ENCODE data around the gene FBXO46.

FBXO46 gene, protein sequence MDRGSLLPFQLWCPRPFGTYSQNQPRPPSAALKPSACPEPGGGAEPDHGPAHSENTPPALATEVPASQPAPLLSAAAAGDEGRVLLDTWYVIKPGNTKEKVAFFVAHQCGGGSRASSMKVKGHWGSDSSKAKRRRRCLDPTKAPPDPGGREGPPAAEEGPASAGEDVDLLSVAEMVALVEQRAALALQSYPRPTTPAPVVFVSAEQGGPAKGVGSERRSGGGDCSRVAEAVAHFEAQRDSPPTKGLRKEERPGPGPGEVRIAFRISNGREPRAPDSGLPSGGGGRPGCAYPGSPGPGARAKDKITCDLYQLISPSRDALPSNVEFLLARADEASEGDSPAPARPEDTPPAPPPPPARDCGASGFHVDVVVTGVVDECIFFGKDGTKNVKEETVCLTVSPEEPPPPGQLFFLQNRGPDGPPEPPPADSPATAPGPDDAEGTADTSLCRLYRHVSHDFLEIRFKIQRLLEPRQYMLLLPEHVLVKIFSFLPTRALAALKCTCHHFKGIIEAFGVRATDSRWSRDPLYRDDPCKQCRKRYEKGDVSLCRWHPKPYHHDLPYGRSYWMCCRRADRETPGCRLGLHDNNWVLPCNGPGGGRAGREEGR

DNA sequence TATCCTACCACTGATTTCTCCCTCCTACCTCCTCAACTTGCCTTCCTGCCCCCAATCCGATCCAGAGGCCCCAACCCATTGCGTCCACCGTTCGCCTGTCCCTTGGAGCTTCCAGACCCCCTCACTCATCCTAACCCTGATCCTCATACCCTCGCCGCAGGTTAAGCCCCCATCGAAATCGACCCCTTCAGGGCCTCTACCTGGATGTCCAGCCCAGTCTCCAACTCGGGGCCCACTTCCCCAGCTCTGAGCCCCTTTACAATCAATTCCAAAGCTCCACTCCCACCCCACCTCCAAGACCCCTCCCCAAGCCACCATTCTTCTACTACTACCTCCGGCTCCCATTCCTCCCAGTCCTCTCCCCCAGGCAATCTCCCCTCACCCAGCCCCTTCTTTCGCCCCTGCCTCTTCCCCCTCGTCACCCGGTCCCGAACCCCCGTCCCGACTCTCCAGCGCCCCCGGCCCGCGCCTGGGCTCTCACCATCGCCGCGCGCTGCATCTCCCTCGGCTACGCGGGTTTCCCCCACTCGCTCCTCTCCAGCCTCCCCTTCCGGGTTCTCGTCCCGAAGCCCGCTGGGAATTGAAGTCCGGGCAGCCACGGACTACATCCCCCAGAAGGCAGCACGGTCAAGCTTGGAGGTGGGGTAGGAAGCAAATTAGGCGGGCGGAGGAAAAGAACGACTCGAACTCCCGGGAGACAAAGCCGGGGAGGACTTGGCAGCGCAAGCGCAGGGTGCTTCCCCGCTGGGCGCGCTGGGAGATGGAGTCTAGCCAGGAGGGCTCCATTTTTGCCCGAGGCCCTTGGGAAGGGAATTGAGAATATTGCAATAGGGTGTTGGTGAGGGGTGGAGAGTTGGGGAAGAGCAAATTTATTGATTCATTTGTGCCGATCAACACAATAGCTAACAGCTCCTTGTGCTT, at the start of gene FBXO46:
FBXO46 (minus strand) TSS at position 529 of the 921 bp plus-strand sequence. CDS start 17,401 bp downstream, outside the sequence.
- peak; percentile 84 for DNase-seq (ENCODE audit: low read depth)

DNA sequence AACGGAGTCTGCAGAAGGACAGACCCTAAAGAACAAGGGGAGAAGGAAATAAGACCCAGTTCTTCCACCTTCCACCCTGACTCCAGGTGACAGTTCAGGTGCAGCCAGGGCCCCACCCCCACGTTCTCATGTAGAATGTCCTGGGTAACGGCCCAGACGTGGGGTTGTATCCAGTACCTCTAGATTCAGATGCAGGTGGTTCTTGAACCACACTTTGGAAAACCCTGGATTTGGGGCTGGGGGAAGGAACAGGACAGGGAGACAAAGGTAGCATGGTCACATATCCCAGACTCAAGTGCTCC, 49.4 kb upstream of the FBXO46 start:
- DNase-seq (ENCODE audit: low read depth) = no peak

DNA sequence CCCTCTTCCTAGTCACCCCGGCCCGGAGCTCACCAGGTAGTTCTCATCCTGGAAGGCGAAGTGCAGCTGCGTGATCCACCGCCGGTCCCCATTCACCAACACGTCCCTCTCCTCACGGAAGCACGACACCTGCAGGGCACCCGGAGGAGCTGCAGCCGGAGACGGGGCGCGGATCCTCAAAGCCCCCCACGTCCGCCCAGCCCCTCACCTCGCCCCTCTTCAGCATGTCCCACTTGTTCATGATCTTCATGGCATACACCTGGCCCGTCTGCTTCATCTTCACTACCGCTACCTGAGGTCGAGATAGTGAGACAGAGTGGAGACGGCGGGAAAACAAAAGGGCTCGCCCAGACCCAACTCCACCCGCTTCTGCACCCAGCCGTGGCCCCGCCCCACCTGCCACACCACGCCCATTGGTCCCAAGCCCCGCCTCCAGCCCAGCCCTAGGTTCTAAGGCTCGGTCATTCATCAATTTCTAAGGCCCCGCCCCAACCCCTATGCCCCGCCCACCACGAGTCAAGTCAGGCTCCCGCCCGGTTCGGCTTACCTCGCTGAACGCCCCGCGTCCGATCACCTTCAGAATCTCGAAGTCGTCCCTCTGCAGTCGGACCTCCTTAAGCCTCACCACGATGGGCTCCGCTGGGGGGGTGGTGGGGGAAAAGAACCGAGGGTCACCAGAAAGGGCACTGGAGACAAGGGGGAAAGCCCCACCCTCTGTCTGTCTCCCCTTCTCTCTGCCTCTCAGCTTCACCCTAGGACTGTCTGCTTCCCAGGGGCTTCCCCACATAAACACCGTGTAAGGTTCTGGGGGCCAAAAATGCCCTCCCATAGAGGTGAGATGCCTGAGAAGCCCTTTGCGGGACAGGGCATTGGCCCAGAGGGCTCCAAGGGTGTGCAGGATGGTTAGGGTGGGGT, 48.8 kb upstream of the FBXO46 start:
- DNase-seq (ENCODE audit: low read depth) = peak; percentile 65

DNA sequence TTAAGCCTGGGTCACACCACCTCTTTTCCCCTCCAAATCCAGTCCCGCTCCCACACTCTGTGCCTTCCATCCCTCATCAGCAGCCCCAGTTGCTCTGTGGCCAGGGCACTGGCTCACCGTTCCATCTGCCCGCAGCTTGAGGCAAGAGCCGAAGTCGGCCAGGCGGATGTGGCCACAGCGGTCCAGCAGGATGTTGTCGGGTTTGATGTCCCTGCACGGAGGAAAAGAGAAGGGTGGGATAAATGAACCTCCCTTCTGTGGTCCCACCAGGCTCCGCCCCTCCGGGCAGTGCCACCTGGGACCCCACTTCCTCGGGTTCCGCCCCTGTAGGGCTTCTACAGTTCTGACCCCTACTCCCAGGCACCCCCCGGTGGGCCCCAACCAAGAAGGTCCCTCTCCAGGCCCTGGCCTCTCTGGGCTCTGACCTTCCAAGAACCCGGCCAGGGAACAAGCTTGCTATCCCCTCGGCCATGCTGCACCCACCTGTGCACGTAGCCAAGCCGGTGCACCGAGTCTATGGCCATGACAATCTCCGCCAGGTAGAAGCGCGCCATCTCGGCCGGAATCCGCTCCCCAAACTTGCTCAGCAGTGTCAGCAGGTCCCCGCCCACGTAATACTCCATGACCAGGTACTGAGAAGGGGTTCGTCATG, 47.4 kb upstream of the FBXO46 start:
- no peak for DNase-seq (ENCODE audit: low read depth)

DNA sequence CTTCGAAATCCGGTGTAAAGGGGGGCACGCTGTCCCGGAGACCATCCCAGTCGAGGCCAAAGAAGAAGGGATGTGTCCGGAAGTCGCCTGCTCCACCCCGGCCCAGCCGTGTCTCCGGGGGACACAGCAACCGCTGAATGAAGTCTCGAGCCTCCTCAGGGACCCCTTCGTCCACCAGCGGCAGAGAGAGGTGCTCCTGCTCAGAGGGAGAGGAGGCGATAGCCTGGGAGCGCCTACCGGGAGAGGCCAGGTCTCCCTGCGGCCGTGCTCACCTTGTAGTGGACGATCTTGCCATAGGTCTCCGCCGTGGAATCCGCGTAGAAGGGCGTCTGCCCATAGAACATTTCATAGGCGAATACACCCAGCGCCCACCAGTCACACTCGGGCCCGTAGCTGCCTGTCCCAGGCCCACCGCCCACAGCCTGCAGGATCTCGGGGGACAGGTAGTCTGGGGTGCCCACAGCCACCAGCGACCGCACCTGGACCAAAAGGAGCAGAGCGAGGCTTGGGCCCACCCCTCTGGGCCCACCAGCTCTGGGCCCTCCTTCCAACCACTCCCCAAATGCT, 46.8 kb upstream of the FBXO46 start:
- no peak for DNase-seq (ENCODE audit: low read depth)

DNA sequence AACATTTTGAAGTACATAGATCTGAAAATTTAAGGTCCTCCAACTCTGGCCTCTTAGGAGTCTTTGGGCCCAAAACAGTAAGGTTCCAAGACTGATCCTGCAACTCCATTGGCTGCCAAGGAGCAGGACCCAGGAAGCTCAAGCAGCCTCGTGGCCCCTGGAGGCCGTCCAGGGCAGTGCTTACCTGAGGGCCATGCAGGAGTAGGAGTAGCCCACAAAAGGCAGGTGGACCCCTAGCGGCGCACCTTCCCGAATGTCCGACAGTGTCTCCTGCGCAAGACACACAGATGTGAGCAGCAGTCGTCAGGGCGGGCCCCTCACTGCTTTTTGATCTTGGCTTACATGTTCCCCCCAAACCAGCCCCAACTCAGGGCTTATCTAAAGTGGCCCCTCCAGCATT, 44.1 kb upstream of the FBXO46 start:
- no peak for DNase-seq (ENCODE audit: low read depth)

DNA sequence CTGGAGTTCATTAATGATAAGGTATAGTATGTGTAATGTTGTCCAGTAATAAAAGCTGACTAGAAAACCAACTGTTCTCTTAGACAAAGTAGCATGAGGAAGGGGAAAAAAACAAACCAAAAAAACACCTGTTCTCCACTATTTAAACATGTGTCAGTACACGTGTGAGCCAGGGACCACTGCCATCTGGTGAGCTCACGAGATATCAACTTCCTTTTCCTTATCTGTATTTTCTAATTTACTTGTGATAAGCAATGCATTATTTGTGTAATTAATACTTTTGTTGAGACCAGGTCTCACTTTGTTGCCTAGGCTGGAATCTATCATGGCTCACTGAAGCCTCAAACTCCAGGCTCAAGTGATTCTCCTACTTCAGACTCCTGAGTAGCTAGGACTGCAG, 42.7 kb upstream of the FBXO46 start:
- no peak for DNase-seq (ENCODE audit: low read depth)

DNA sequence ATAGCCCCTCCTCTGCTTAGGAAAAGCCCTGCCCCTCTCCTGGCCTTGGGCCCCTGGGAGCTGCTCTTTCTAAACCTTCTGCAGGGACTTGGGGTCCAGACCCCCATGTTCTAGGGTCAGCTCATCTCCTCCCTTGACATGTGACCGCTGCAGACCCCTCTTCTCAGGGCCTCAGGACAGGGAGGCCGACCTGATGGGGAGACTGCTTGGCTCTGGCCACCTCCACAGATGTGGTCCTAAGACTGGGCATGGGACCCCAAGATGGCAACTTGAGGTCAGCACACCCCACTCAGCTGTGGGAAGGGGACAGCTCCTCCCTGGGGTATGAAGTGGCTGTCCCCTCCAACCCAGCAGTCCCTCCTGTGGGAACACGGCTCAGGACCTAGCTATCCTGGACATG, 42.2 kb upstream of the FBXO46 start:
- DNase-seq (ENCODE audit: low read depth) = no peak

DNA sequence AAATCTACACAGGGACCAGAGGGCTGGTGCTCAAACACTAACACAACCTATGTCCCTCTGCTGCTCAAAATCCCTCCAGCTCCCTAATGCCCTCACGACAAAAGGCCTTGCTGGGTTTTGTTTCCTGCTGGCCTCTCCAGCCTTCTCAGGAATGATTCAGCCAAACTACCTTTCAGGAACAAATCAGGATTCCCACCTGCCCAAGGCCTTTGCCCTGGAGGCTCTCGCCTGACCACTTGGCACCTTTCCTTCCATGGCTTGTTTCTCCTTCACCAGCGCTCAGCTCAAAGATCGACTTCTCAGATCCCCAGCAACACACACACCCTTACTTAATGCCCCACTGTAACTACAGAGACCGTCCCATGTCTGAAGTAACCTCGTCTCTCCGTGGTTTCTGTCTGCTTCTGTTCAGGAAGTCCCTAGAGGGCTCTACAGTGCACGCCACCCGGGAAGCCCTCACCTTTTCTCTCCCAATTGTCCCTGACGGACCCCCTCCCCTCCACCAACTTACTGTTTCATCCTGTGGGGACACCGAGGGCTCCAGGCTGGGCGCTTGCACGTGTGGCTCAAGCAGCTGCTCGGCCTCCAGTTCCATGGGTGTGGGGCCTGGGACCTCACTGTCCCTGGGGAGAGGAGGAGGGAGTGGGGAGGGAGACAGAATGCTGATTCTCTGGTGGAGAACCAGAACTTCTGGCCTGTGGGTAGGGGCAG, 41.6 kb upstream of the FBXO46 start:
- no peak for DNase-seq (ENCODE audit: low read depth)

DNA sequence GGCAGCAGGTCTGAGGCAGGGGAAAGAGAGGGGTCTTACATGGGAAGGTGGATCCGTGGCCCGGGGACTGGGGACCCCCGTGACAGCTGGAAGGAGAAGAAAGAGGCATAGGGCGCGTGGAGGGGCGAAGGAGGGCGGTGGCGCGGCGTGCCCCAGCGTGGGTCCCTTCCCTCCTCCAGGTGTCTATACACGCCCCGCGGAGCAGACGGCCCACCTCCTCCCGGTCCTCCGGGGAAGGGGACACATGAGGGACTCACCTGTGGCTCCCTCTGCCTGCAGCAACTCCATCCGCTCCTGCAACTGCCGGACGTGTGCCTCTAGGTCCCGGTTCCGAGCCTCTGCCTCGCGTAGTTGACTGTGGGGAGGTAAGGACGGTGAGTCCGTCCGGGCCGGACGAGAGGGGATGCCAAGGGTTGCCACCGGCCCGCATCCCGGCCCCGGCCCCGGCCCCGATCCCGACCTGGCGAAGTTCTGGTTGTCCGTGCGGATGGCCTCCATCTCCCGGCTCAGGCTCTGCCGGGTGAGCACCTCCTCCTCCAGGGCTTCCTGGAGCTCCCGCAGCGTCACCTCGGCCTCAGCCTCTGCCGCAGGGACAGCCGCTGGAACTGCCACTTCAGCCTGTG, 40.7 kb upstream of the FBXO46 start:
- no peak for DNase-seq (ENCODE audit: low read depth)

DNA sequence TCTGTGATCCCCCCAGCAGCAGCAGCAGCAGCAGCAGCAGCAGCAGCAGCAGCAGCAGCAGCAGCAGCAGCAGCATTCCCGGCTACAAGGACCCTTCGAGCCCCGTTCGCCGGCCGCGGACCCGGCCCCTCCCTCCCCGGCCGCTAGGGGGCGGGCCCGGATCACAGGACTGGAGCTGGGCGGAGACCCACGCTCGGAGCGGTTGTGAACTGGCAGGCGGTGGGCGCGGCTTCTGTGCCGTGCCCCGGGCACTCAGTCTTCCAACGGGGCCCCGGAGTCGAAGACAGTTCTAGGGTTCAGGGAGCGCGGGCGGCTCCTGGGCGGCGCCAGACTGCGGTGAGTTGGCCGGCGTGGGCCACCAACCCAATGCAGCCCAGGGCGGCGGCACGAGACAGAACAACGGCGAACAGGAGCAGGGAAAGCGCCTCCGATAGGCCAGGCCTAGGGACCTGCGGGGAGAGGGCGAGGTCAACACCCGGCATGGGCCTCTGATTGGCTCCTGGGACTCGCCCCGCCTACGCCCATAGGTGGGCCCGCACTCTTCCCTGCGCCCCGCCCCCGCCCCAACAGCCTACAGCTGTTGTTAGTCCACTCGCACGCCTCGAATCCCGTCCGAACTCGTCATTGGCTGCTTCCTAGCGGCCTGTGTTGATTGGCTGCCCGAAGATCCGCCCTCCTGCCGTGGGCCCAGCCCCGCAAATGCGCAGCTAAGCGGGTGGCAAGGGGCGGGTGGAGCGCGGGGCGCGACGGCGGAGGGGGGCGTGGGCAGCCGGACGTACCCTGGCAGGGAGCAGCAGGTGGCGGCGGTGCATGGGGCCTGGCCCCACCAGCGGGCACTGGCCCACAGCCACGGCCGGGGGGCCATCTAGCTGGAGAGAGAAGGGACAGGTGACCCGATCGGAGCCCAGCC, 39.8 kb upstream of the FBXO46 start:
- DNase-seq (ENCODE audit: low read depth) = peak; percentile 91

DNA sequence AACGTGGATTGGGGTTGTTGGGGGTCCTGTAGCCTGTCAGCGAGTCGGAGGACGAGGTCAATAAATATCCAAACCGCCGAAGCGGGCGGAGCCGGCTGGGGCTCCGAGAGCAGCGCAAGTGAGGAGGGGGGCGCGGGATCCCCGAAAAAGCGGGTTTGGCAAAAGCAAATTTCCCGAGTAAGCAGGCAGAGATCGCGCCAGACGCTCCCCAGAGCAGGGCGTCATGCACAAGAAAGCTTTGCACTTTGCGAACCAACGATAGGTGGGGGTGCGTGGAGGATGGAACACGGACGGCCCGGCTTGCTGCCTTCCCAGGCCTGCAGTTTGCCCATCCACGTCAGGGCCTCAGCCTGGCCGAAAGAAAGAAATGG, 39.1 kb upstream of the FBXO46 start:
- peak; percentile 44 for DNase-seq (ENCODE audit: low read depth)

DNA sequence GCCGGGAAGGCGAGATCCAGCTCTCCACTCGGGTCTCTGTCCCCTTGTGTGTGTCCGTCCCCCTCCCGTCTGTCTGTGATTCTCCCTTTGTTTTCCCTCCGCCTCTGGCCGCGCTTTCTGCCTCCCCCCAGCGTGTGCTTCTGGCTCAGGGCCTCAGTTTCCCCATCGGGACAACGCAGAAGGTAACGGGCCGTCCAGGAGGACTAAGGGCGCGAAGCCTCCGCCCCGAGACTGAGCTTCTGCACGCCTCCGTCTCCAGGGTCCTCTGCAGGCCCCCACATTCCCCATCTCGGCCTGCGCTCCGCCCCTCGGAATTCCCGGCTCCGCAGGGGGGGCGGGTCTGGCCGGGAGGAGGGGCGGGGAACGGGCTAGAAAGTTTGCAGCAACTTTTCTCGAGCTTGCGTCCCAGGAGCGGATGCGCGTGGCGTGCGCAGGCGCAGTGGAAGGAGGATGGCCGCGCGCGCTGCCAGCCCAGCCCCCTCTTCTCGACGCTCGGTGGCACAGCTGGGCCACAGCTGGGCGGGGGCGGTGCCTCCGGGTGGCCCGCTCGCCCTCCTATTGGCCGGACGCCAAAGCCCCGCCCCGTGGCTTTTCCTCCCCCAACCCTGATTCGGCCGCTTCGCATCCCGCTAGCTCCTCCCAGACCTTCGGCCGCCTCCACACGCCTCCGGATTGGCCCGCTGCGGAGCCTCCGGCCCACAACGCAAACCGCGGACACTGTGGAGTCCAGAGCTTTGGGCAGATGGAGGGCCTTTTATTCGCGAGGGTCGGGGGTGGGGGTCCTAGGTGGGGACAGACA, 38.5 kb upstream of the FBXO46 start, which contains the start of gene SIX5:
SIX5 (minus strand) TSS at position 269 of the 799 bp plus-strand sequence. CDS start 408 bp downstream, outside the sequence.
- peak; percentile 86 for DNase-seq (ENCODE audit: low read depth)

DNA sequence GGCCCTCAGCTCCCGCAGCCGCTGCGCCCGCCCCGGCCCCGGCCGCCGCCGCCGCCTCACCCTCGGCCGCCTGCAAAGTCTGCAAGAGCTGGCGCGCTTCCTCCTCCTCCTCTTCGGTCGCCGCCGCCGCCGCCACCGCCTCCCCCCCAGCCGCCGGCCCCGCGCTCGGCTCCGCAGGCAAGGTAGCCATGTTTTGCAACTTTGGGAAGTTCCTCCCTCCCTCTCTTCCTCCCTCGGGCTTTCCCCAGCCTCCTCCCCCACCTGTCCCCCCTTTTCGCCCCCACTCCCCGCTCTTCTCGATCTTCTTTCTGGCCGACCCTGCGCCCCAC, 37.9 kb upstream of the FBXO46 start:
- DNase-seq (ENCODE audit: low read depth) = no peak

DNA sequence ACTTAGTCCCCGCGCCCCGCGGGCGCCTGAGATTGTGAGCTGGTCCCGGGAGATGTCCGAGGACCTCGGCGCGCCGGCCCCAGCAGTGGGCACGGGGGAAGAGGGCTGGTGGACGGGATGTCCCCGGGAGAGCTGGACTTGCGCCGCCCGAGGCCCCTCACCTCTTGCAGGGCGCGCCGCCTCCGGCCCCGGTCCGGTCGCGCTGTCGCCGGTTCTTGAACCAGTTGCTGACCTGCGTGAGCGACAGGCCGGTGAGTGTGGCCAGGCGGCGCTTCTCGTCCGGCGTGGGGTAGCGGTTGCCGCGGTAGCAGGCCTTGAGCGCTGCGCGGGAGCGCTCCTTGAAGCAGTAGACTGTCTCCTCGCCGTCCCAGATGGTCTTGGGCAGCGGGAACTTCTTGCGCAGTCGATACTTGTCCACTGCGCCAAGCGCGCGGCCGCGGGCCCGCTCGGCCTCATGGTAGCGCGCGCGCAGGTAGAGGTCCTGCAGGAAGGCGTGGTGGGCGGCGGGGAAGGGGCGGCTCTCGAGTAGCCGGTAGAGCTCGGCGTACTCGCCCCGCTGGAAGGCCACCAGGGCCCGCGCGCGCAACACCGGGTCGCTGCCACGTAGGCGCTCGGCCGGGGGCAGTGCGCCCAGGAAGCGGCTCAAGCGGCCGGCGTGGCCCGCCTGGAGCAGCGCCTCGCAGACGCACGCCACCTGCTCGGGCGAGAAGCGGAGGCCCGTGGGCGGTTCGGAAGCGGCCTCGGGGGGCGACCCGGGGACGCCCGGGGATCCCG, 37.4 kb upstream of the FBXO46 start:
- no peak for DNase-seq (ENCODE audit: low read depth)

DNA sequence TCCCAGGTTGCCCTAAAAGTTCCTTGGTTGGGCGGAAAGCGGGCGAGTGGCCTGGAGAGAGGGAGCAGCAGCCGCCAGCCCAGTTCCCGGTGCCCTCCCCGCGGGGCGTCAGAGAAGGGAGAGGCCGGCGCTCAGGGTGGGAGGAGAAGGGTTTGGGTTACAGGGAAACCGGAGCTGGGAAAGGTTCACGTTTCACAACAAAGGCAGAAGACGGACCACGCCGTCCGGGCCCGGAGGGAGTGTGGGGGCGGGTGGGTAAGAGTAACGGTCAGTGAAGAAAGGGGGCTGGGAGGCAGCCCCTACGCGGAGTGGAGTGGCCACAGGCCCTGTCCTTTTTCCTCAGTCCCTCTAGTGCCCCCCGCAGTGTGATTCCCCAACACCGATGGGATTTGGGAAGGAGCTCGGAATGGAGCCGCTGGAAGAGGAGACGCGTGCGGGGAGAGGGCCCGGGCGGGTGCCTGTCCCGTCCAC, 36.7 kb upstream of the FBXO46 start:
- no peak for DNase-seq (ENCODE audit: low read depth)

DNA sequence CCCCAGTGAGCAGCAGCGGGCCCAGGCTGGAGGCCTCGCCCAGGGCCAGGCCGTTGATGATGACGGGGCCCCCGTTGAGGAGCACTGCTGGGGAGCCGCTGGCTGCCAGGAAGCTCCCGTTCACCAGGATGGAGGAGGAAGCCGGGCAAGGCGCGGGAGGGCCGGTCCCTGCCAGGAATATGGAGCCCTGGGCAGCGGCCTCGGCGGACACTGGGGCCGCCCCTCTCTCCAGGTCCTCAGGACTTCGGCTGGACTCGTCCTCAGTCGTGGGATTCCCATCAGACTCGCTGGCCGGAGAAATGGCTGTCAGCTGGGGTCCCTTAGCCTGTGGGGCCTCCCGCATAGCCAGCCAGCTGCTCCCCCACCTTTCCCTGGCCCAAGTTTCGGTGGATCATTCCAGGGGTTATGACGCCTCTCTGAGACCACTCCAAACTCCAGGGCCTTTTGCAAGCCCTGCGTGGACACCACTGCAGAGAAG, 36.2 kb upstream of the FBXO46 start:
- DNase-seq (ENCODE audit: low read depth) = no peak
